ENCODE results near the gene DLD. TPM values are rescaled to one million over a fixed set of nuclear protein-coding genes. Genes with fewer than 3 reads are reported as not detected.

DLD gene
- total and polyA plus RNA-seq, 4 donors = 19.3 to 101 (median 80.2) TPM

DNA sequence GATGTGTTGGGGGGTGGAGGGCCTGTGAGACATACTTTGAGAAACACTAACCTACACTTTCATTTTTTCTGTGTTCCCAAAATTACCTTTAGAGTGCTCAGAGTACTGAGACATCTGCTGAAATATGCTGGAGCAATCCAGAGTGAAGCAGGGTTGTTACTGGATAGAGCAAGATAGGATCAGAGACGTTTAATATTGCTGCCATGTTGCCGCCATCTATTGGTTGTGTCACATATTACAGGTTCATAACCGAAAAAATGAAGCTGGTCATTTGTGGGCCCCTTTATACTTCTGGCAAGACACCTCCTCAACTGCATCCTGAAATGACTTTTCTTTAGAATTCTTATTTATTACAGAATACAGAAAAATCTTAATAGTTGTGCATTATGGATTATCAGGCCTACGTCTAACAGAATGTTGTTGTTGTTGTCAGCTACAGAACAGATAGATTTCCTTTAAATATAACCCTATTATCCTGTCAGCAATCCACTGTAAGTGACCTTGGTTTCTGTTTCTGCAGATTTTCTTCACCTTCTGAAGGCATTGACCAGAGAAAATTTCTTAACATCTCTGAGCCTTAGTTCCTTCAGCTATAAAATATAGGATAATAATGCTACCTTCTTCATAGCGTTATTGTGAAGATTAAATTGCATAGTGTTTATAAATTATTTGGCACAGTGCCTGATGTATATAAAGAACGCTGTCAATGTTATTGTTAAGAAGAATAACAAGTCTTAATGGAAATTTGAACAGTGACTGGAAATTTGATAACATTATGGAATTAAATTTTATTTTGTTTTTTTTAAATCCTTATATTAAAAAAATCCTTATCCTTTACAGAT, 16.2 kb upstream of the DLD start:
- Histone ChIP-seq H3K4me1 (ENCODE audit: control insufficient read depth in 5 of 5, insufficient read depth in 5 of 5, low read length in 5 of 5) (peaks cover 0 to 3% (median 0%) of the 10 kb centered on the region in 5 donors), H3K4me3 (no peak overlapping the region), H3K27me3 (ENCODE audit: control insufficient read depth in 3 of 3, insufficient read depth in 3 of 3, low read length in 2 of 3) (no peaks in the 10 kb centered on the region), H3K9ac (ENCODE audit: insufficient read depth in 1 of 2, low read length in 2 of 2) (no peak overlapping the region), H3K36me3 (ENCODE audit: control insufficient read depth in 4 of 4, insufficient read depth in 4 of 4, low read length in 4 of 4) (no peaks in the 10 kb centered on the region), H3K27ac (ENCODE audit: low read depth in 1 of 2, low read length in 1 of 2) (no peak overlapping the region), H3K9me3 (ENCODE audit: control insufficient read depth in 4 of 4, insufficient read depth in 3 of 4, low read length in 3 of 4) (no peaks in the 10 kb centered on the region)
- TF ChIP-seq, protein P1, sequence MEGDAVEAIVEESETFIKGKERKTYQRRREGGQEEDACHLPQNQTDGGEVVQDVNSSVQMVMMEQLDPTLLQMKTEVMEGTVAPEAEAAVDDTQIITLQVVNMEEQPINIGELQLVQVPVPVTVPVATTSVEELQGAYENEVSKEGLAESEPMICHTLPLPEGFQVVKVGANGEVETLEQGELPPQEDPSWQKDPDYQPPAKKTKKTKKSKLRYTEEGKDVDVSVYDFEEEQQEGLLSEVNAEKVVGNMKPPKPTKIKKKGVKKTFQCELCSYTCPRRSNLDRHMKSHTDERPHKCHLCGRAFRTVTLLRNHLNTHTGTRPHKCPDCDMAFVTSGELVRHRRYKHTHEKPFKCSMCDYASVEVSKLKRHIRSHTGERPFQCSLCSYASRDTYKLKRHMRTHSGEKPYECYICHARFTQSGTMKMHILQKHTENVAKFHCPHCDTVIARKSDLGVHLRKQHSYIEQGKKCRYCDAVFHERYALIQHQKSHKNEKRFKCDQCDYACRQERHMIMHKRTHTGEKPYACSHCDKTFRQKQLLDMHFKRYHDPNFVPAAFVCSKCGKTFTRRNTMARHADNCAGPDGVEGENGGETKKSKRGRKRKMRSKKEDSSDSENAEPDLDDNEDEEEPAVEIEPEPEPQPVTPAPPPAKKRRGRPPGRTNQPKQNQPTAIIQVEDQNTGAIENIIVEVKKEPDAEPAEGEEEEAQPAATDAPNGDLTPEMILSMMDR (IDR thresholded peaks at IDR 0.05; ENCODE audit: control extremely low read depth, extremely low read depth) = peak; percentile 60
- DNase-seq (peak; percentile 56 to 82 (median 77)), ATAC-seq (ENCODE audit: insufficient read depth, low FRiP score) (peak; percentile 70)
- 20 to 29% methylated on average over 6 of the region's 6 CpGs for WGBS, 2 donors

DNA sequence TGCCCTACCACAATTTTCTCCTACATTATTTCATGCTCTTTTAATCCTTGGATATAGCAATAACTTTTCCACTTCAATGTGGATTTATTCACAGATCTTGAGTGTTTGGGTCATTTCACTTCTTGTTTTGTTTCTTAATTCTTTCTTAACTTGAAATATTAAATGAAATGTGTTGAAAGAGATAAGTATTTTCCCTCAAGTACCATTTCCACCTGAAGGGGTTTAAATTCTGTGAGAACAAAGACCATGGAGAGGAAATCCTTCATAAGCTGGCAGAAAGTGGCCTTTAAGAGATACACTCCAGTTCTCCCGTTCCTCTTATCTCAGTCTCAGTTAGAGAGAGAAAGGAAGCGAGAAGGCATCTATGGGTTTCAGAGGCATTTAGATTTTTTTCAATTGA, 14.1 kb upstream of the DLD start:
- Histone ChIP-seq H3K27ac (ENCODE audit: low read depth in 1 of 2, low read length in 1 of 2) (no peak overlapping the region), H3K27me3 (ENCODE audit: control insufficient read depth in 3 of 3, insufficient read depth in 3 of 3, low read length in 2 of 3) (no peaks in the 10 kb centered on the region), H3K9ac (ENCODE audit: insufficient read depth in 1 of 2, low read length in 2 of 2) (no peak overlapping the region), H3K4me1 (ENCODE audit: control insufficient read depth in 5 of 5, insufficient read depth in 5 of 5, low read length in 5 of 5) (peaks cover 0 to 3% (median 0%) of the 10 kb centered on the region in 5 donors), H3K4me3 (no peak overlapping the region), H3K36me3 (ENCODE audit: control insufficient read depth in 4 of 4, insufficient read depth in 4 of 4, low read length in 4 of 4) (no peaks in the 10 kb centered on the region), H3K9me3 (ENCODE audit: control insufficient read depth in 4 of 4, insufficient read depth in 3 of 4, low read length in 3 of 4) (no peaks in the 10 kb centered on the region)
- ATAC-seq (ENCODE audit: insufficient read depth, low FRiP score) = no peak
- 44 to 46% methylated on average over 2 of the region's 2 CpGs for WGBS, 2 donors
- TF ChIP-seq, protein P1 (IDR thresholded peaks at IDR 0.05; ENCODE audit: control extremely low read depth, extremely low read depth) = no peak
- peak in 2 of 3 donors; percentile 34 to 54 for DNase-seq

DNA sequence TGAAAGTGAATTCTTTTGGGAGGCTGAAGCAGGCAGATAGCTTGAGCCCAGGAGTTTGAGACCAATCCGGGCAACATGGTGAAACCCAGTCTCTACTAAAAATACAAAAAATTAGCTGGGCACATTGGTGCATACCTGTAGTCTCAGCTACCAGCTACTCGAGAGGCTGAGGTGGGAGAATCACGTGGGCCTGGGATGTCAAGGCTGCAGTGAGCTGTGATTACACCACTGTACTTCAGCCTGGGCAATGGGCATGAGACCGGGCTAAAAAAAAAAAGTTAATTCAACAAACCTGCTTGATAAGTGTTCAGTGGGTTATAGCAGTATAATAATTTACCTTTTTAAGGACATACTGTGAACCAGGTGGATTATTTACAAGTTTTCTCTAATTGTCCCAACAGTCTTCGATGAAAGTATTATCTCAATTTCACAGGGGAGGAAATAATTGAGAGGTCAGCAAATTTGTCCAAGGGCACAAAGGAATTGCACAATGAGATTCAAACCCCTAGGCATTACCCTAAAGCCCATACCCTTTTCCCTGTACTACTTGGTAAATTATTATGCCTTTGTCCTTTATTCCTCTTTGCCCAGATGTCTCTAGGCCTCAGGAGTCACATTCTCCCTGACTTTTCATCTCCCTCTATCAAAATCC, 13.1 kb upstream of the DLD start:
- Histone ChIP-seq H3K9me3 (ENCODE audit: control insufficient read depth in 4 of 4, insufficient read depth in 3 of 4, low read length in 3 of 4) (no peaks in the 10 kb centered on the region), H3K27ac (ENCODE audit: low read depth in 1 of 2, low read length in 1 of 2) (no peak overlapping the region)
- DNase-seq = peak in 1 of 3 donors; percentile 29

More for the DNA sequence above, 13.1 kb upstream of the DLD start:
- H3K9ac ChIP-seq (ENCODE audit: insufficient read depth in 1 of 2, low read length in 2 of 2) = no peak overlapping the region
- no peak overlapping the region for H3K4me3 ChIP-seq
- no peaks in the 10 kb centered on the region for H3K27me3 ChIP-seq (ENCODE audit: control insufficient read depth in 3 of 3, insufficient read depth in 3 of 3, low read length in 2 of 3)
- TF ChIP-seq, protein P1 (IDR thresholded peaks at IDR 0.05; ENCODE audit: control extremely low read depth, extremely low read depth) = no peak
- WGBS, 2 donors = 62 to 82% methylated on average over 5 of the region's 5 CpGs
- no peaks in the 10 kb centered on the region for H3K36me3 ChIP-seq (ENCODE audit: control insufficient read depth in 4 of 4, insufficient read depth in 4 of 4, low read length in 4 of 4)
- no peak for ATAC-seq (ENCODE audit: insufficient read depth, low FRiP score)
- H3K4me1 ChIP-seq (ENCODE audit: control insufficient read depth in 5 of 5, insufficient read depth in 5 of 5, low read length in 5 of 5) = peaks cover 0 to 3% (median 0%) of the 10 kb centered on the region in 5 donors

All from lung (tissue), 12 donors.